Putamen (tissue), 1 donor: ENCODE measurements around the gene RLN2.
"Not testable (repeated sequence)": the region's sequence is repeated elsewhere in the genome, so short reads cannot be mapped to it uniquely, and the experiment has no call there.

Experiments used
- DNase-seq: peaks from one replicate; pipeline ENCODE4 v3.0.0-alpha.2; 2016; ENCODE audit warnings: low spot score

The RLN2 gene

GRCh38 chr9:5303840-5304795, at the start of gene RLN2:
TSS of gene RLN2 (minus strand) at chr9:5304716. CDS start at chr9:5304580, 136 bp downstream.
- not testable (repeated sequence) for DNase-seq

- no peak for DNase-seq
These were observed 49.7 kb upstream of the RLN2 start for GRCh38 chr9:5354184-5354583.

- DNase-seq, result no peak
These were observed 48.2 kb upstream of the RLN2 start for GRCh38 chr9:5352637-5353248.

- DNase-seq, result not testable (repeated sequence)
These were observed 34.8 kb upstream of the RLN2 start, which contains the start of gene RLN1 for GRCh38 chr9:5338992-5339981. TSS of gene RLN1 (minus strand) at chr9:5339876. CDS start at chr9:5339746, 130 bp downstream.

- no peak for DNase-seq
These were observed 32.2 kb upstream of the RLN2 start for GRCh38 chr9:5336688-5337087.

GRCh38 chr9:5331276-5331675, 26.8 kb upstream of the RLN2 start:
- DNase-seq, result not testable (repeated sequence)

GRCh38 chr9:5326893-5327548, 22.5 kb upstream of the RLN2 start:
- DNase-seq, result no peak

- DNase-seq, result no peak
These were observed 21.7 kb upstream of the RLN2 start for GRCh38 chr9:5326187-5326586.

GRCh38 chr9:5321601-5322000, 17.1 kb upstream of the RLN2 start:
- not testable (repeated sequence) for DNase-seq

- no peak for DNase-seq
These were observed 16.5 kb upstream of the RLN2 start for GRCh38 chr9:5321058-5321457.

GRCh38 chr9:5316406-5316805, 11.9 kb upstream of the RLN2 start:
- not testable (repeated sequence) for DNase-seq

GRCh38 chr9:5315187-5315923, 10.8 kb upstream of the RLN2 start:
- no peak for DNase-seq

- DNase-seq, result no peak
These were observed 6.3 kb upstream of the RLN2 start for GRCh38 chr9:5310851-5311250.

- DNase-seq, result no peak
These were observed 1.2 kb upstream of the RLN2 start for GRCh38 chr9:5305741-5306140.

- no peak for DNase-seq
These were observed 3.0 kb downstream of the RLN2 start for GRCh38 chr9:5301544-5301943.

GRCh38 chr9:5292141-5292540, 12.4 kb downstream of the RLN2 start:
- no peak for DNase-seq

- DNase-seq, result no peak
These were observed 15.9 kb downstream of the RLN2 start for GRCh38 chr9:5288591-5288990.

- no peak for DNase-seq
These were observed 18.3 kb downstream of the RLN2 start for GRCh38 chr9:5286262-5286661.

GRCh38 chr9:5278486-5278885, 26.0 kb downstream of the RLN2 start:
- no peak for DNase-seq

- no peak for DNase-seq
These were observed 29.7 kb downstream of the RLN2 start for GRCh38 chr9:5274770-5275169.

- no peak for DNase-seq
These were observed 35.2 kb downstream of the RLN2 start for GRCh38 chr9:5269249-5269715.
